ENCODE data around the gene SLC22A16. TPM values are rescaled to one million over a fixed set of nuclear protein-coding genes. Genes with fewer than 3 reads are reported as not detected.
"Not testable (repeated sequence)": the region's sequence is repeated elsewhere in the genome, so short reads cannot be mapped to it uniquely, and the experiment has no call there.

The SLC22A16 gene
- total RNA-seq, 2 experiments from 2014 or later, result not detected

GRCh38 chr6:110458476-110458875 is 17.9 kb downstream of the SLC22A16 start:
- CTCF ChIA-PET, result interaction anchor here (1.2 kb wide), 1 partner anchor 12 kb away, joined by 3 read pairs; no protein-coding TSS in a partner anchor
- POLR2A ChIA-PET, result no interaction called here
- H3K9me3 Mint-ChIP-seq, result peaks cover 21% of the 10 kb centered on the region
- no peak for DNase-seq
- H3K4me3 Mint-ChIP-seq, result no peak overlapping the region
- intact Hi-C loops (cut with micrococcal nuclease), result no loop called here
- H3K27ac Mint-ChIP-seq, result no peak overlapping the region
- H3K4me1 Mint-ChIP-seq (ENCODE audit: low read depth), result no peaks in the 10 kb centered on the region
- peaks cover 5% of the 10 kb centered on the region for H3K27me3 Mint-ChIP-seq
- peaks cover 2% of the 10 kb centered on the region for H3K36me3 Mint-ChIP-seq

GRCh38 chr6:110457567-110458175 is 18.7 kb downstream of the SLC22A16 start:
- intact Hi-C loops (cut with micrococcal nuclease); POLR2A ChIA-PET; H3K4me3 Mint-ChIP-seq; H3K27me3 Mint-ChIP-seq; H3K36me3 Mint-ChIP-seq; H3K4me1 Mint-ChIP-seq (ENCODE audit: low read depth); H3K27ac Mint-ChIP-seq: not testable (repeated sequence)
- CTCF ChIA-PET, result interaction anchor here (1.2 kb wide), 1 partner anchor 13 kb away, joined by 3 read pairs; no protein-coding TSS in a partner anchor
- peaks cover 13% of the 10 kb centered on the region for H3K9me3 Mint-ChIP-seq
- peak; percentile 31 for DNase-seq

DNA sequence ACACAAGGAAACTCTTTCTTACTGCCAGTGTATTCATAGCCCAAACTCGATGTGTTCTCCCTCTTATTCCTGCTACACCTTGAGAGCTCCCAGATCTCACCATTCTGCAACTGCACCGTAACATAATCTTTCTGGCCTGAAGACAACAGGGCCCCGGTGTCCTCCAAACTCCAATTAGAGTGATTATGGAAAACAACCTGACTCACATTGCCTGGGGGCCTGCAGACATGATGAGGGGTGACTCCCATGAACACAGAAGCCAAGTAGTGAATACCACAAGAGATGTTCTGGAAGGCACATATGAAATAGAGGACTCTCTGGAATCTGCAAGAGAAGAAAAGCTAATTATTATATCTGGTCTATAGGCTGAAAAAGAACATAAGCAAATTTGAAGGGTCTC is 19.7 kb downstream of the SLC22A16 start:
- Mint-ChIP-seq H3K4me1 (ENCODE audit: low read depth) (no peaks in the 10 kb centered on the region), H3K9me3 (peaks cover 5% of the 10 kb centered on the region), H3K36me3 (peaks cover 2% of the 10 kb centered on the region), H3K27me3 (peaks cover 11% of the 10 kb centered on the region), H3K27ac (no peak overlapping the region), H3K4me3 (no peak overlapping the region)
- CTCF ChIA-PET, result no interaction called here
- intact Hi-C loops (cut with micrococcal nuclease), result no loop called here
- POLR2A ChIA-PET, result no interaction called here
- DNase-seq, result no peak

- ChIA-PET POLR2A (no interaction called here), CTCF (no interaction called here)
- no peaks in the 10 kb centered on the region for H3K9me3 Mint-ChIP-seq
- H3K27me3 Mint-ChIP-seq, result peaks cover 9% of the 10 kb centered on the region
- no peak for DNase-seq
- H3K4me1 Mint-ChIP-seq (ENCODE audit: low read depth), result no peaks in the 10 kb centered on the region
- H3K4me3 Mint-ChIP-seq, result no peak overlapping the region
- intact Hi-C loops (cut with micrococcal nuclease), result no loop called here
- no peak overlapping the region for H3K27ac Mint-ChIP-seq
- H3K36me3 Mint-ChIP-seq, result no peaks in the 10 kb centered on the region
Observed at GRCh38 chr6:110449541-110449895, 26.9 kb downstream of the SLC22A16 start.

DNA sequence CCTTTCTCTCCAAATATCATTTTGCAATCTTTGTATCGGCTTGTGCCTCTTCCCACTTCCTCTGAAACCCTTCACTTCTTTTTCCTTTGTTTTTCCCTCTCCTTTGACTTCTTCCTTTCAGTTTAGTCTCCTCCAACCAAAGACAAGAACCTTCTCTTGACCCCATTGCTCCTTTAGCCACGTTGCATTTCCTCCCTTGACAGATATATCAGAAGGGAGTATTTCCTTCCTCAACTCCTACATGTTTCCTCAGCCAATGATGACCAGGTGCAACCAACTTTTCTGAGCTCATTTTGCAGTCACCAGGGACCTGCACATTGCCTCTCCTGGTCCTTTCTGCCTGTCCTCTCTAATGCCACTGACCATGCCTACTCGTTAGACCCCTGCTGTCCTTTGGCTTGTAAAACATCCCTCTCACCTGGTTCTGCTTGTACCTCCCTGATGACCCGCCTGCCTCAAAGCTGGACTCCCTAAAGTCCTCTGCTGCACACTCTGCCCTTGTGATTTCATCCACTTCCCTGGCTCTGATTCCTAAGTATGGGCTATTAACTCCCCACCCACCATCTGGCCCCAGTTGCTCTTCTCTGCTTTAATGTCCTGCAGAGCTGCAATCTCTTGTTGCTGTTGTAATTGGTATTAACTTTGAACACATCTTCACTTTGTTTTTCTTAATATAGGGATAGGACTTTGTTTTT is 27.4 kb downstream of the SLC22A16 start:
- Mint-ChIP-seq H3K27me3 (peaks cover 9% of the 10 kb centered on the region), H3K27ac (no peak overlapping the region), H3K9me3 (no peaks in the 10 kb centered on the region), H3K4me1 (ENCODE audit: low read depth) (no peaks in the 10 kb centered on the region), H3K36me3 (no peaks in the 10 kb centered on the region), H3K4me3 (no peak overlapping the region)
- POLR2A ChIA-PET, result no interaction called here
- intact Hi-C loops (cut with micrococcal nuclease), result no loop called here
- no peak for DNase-seq
- CTCF ChIA-PET, result no interaction called here

DNA sequence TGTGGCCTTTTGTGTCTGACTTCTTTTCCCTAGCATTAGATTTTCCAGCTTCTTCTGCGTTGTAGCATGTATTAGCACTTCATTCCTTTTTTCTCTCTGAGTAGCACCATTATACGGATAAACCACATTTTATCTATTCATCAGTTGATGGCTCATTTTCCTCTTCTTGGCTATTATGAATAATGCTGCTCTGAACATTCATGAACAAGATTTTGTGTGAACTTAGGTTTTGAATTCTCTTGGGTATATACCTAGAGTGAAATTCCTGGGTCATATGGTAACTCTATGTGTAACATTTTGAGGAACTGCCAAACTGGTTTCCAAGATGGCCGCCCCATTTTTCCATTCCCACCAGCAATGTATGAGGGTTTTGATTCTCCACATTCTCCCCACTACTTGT is 28.7 kb downstream of the SLC22A16 start:
- intact Hi-C loops (cut with micrococcal nuclease), result no loop called here
- Mint-ChIP-seq H3K4me3 (no peak overlapping the region), H3K9me3 (no peaks in the 10 kb centered on the region), H3K27ac (no peak overlapping the region), H3K27me3 (peaks cover 13% of the 10 kb centered on the region), H3K36me3 (no peaks in the 10 kb centered on the region), H3K4me1 (ENCODE audit: low read depth) (no peaks in the 10 kb centered on the region)
- ChIA-PET POLR2A (no interaction called here), CTCF (no interaction called here)
- DNase-seq, result no peak

DNA sequence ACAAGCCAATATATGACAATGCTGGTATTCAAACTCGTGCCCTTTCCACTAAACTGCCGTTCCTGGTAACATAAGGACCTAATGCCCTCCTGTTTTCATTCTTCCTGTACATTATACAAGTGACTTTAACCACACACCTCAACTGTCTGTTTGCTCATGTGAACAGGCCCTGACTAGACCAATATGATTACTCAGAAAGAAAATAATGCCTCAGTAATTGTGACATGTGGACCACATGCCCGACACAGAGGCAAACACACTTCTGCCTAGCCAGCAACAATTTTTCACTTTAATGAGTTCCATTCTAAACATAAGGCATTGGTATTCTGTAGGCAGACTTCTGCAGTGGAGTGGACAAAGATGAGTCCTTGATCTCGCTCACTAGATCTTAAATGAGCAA is 30.0 kb downstream of the SLC22A16 start:
- Mint-ChIP-seq H3K27me3 (peaks cover 10% of the 10 kb centered on the region), H3K36me3 (no peaks in the 10 kb centered on the region), H3K27ac (no peak overlapping the region), H3K4me1 (ENCODE audit: low read depth) (no peaks in the 10 kb centered on the region), H3K9me3 (no peaks in the 10 kb centered on the region), H3K4me3 (no peak overlapping the region)
- intact Hi-C loops (cut with micrococcal nuclease), result no loop called here
- POLR2A ChIA-PET, result no interaction called here
- no peak for DNase-seq
- CTCF ChIA-PET, result no interaction called here

DNA sequence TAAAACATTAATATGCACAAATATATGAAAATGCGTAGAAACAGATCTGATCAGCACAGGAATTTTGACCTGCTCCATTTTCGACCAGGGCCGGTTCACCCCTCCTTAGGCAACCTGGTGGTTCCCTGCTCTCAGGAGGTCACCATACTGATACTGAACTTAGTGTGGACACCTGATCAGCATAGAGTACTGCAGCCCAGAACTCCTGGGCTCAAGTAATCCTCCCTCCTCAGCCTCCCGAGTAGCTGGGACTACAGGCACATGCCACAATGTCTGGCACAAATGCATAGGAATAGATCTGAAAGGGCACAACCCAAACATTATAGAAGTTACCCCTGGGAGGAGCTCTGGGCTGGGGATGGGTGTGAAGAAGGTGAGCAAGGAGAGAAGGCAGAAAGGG is 36.4 kb downstream of the SLC22A16 start:
- peaks cover 20% of the 10 kb centered on the region for H3K27me3 Mint-ChIP-seq
- POLR2A ChIA-PET, result no interaction called here

GRCh38 chr6:110439356-110439755 is 37.1 kb downstream of the SLC22A16 start:
- no peak for DNase-seq
- ChIA-PET CTCF (no interaction called here), POLR2A (no interaction called here)
- intact Hi-C loops (cut with micrococcal nuclease), result no loop called here
- Mint-ChIP-seq H3K4me3 (no peak overlapping the region), H3K4me1 (ENCODE audit: low read depth) (no peaks in the 10 kb centered on the region), H3K36me3 (no peaks in the 10 kb centered on the region), H3K27me3 (peaks cover 20% of the 10 kb centered on the region), H3K9me3 (no peaks in the 10 kb centered on the region), H3K27ac (no peak overlapping the region)

More for the DNA sequence above, 36.4 kb downstream of the SLC22A16 start:
- no peaks in the 10 kb centered on the region for H3K4me1 Mint-ChIP-seq (ENCODE audit: low read depth)
- H3K36me3 Mint-ChIP-seq, result no peaks in the 10 kb centered on the region
- no peak overlapping the region for H3K4me3 Mint-ChIP-seq
- no peaks in the 10 kb centered on the region for H3K9me3 Mint-ChIP-seq
- H3K27ac Mint-ChIP-seq, result no peak overlapping the region
- no peak for DNase-seq
- CTCF ChIA-PET, result no interaction called here
- intact Hi-C loops (cut with micrococcal nuclease), result no loop called here

GRCh38 chr6:110434961-110435602 is 41.3 kb downstream of the SLC22A16 start:
- H3K9me3 Mint-ChIP-seq, result no peaks in the 10 kb centered on the region
- H3K4me1 Mint-ChIP-seq (ENCODE audit: low read depth), result no peaks in the 10 kb centered on the region
- intact Hi-C loops (cut with micrococcal nuclease), result no loop called here
- CTCF ChIA-PET, result no interaction called here
- H3K27ac Mint-ChIP-seq, result no peak overlapping the region
- DNase-seq, result no peak
- POLR2A ChIA-PET, result no interaction called here
- no peak overlapping the region for H3K4me3 Mint-ChIP-seq
- peaks cover 7% of the 10 kb centered on the region for H3K27me3 Mint-ChIP-seq
- H3K36me3 Mint-ChIP-seq, result no peaks in the 10 kb centered on the region

- no peaks in the 10 kb centered on the region for H3K4me1 Mint-ChIP-seq (ENCODE audit: low read depth)
- no peak overlapping the region for H3K4me3 Mint-ChIP-seq
- H3K9me3 Mint-ChIP-seq, result no peaks in the 10 kb centered on the region
- CTCF ChIA-PET, result no interaction called here
- H3K27me3 Mint-ChIP-seq, result peaks cover 6% of the 10 kb centered on the region
- no peak for DNase-seq
- H3K36me3 Mint-ChIP-seq, result no peaks in the 10 kb centered on the region
- intact Hi-C loops (cut with micrococcal nuclease), result no loop called here
- no peak overlapping the region for H3K27ac Mint-ChIP-seq
- POLR2A ChIA-PET, result no interaction called here
Observed at GRCh38 chr6:110432285-110432900, 44.0 kb downstream of the SLC22A16 start.

GRCh38 chr6:110430741-110431140 is 45.7 kb downstream of the SLC22A16 start:
- ChIA-PET POLR2A (no interaction called here), CTCF (interaction anchor here (0.9 kb wide), 1 partner anchor 8 kb away, joined by 3 read pairs; no protein-coding TSS in a partner anchor)
- intact Hi-C loops (cut with micrococcal nuclease), result no loop called here
- Mint-ChIP-seq H3K36me3 (no peaks in the 10 kb centered on the region), H3K27me3 (peaks cover 4% of the 10 kb centered on the region), H3K27ac (no peak overlapping the region), H3K4me3 (no peak overlapping the region), H3K9me3 (no peaks in the 10 kb centered on the region), H3K4me1 (ENCODE audit: low read depth) (no peaks in the 10 kb centered on the region)
- DNase-seq, result no peak
